ENCODE measurements around the gene RAB5B. TPM values are rescaled to one million over a fixed set of nuclear protein-coding genes. Genes with fewer than 3 reads are reported as not detected.

The RAB5B gene
- total RNA-seq, 1 experiment from 2014 or later = 44.5 TPM

DNA sequence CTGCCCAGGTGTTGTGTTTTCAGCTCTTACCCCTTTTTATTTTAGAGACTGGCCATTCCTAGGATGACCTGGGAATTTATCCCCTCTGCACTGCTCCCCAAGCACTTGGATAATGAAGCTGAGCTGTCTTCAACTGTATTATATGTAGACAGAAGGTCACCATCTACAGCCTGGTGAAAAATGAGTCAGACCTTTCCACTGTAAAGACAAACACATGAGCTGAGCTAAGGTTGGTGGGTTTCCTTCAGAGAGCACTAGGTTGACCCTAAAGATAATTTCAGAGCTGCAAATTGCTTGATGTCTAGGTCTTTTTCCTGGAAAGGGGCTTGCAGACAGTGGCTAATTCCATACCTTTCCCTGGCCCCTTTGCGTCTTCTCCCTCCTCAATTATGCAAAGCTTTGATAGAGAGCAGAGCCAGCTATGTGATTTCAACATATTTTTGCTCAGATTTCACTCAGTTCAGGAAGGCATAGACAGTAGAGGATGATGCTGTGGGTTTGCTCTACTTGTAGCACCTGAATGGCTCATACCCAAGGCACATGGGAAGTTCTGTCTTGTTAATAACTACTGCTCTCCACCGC is 37.7 kb downstream of the RAB5B start:
- Histone ChIP-seq H3K9ac (ENCODE audit: low read length) (no peak overlapping the region), H2AFZ (ENCODE audit: low read depth, low read length, poor library complexity, severe bottlenecking) (no peak overlapping the region), H3K36me3 (ENCODE audit: control insufficient read depth in 1 of 2, insufficient read depth in 2 of 2, low read length in 2 of 2) (no peaks in the 10 kb centered on the region), H3K79me2 (ENCODE audit: insufficient read depth, low read length) (no peaks in the 10 kb centered on the region), H3K4me3 (replicated peaks in 1 of 2; ENCODE audit: low read depth in 1 of 2, low read length in 2 of 2) (no peak overlapping the region), H3K27ac (ENCODE audit: low read depth, low read length) (no peak overlapping the region), H3K4me1 (ENCODE audit: control insufficient read depth in 1 of 2, insufficient read depth in 2 of 2, low read length in 2 of 2) (peaks cover 17 to 27% of the 10 kb centered on the region in 2 experiments), H3K9me2 (ENCODE audit: insufficient read depth) (no peaks in the 10 kb centered on the region), H3K4me2 (ENCODE audit: low read length) (no peak overlapping the region), H3K27me3 (ENCODE audit: insufficient read depth, low read length) (no peaks in the 10 kb centered on the region), H3K9me3 (ENCODE audit: control insufficient read depth in 1 of 2, insufficient read depth in 1 of 2, low read depth in 1 of 2, low read length in 2 of 2) (no peaks in the 10 kb centered on the region), H4K20me1 (ENCODE audit: insufficient read depth) (no peaks in the 10 kb centered on the region)
- intact Hi-C loops (cut with micrococcal nuclease) = no loop called here
- no peak for TF ChIP-seq TCF7L2 (IDR thresholded peaks at IDR 0.05; ENCODE audit: borderline replicate concordance, extremely low read depth, insufficient read depth, insufficient read length)
- no peak for TF ChIP-seq JUND (IDR thresholded peaks at IDR 0.05)
- TF ChIP-seq SP1 (IDR thresholded peaks at IDR 0.05; ENCODE audit: low read depth) = no peak
- no peak for TF ChIP-seq SIN3A (IDR thresholded peaks at IDR 0.05; ENCODE audit: low read depth)
- no peak for TF ChIP-seq CEBPB (IDR thresholded peaks at IDR 0.05; ENCODE audit: low read depth)
- TF ChIP-seq POLR2AphosphoS5 (IDR thresholded peaks at IDR 0.05; ENCODE audit: low read depth, low read length) = no peak
- TF ChIP-seq, protein P1, sequence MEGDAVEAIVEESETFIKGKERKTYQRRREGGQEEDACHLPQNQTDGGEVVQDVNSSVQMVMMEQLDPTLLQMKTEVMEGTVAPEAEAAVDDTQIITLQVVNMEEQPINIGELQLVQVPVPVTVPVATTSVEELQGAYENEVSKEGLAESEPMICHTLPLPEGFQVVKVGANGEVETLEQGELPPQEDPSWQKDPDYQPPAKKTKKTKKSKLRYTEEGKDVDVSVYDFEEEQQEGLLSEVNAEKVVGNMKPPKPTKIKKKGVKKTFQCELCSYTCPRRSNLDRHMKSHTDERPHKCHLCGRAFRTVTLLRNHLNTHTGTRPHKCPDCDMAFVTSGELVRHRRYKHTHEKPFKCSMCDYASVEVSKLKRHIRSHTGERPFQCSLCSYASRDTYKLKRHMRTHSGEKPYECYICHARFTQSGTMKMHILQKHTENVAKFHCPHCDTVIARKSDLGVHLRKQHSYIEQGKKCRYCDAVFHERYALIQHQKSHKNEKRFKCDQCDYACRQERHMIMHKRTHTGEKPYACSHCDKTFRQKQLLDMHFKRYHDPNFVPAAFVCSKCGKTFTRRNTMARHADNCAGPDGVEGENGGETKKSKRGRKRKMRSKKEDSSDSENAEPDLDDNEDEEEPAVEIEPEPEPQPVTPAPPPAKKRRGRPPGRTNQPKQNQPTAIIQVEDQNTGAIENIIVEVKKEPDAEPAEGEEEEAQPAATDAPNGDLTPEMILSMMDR (IDR thresholded peaks at IDR 0.05 in 2 of 3, conservative IDR thresholded peaks at IDR 0.05 in 1 of 3; ENCODE audit: borderline replicate concordance in 1 of 3, insufficient read depth in 1 of 3, low read depth in 2 of 3, low read length in 2 of 3) = no peak
- TF ChIP-seq RAD21 (IDR thresholded peaks at IDR 0.05; ENCODE audit: low read depth) = no peak
- TF ChIP-seq YY1 (IDR thresholded peaks at IDR 0.05; ENCODE audit: extremely low read depth, insufficient replicate concordance, low read depth, low read length) = no peak
- no peak for TF ChIP-seq ZNF274 (IDR thresholded peaks at IDR 0.05; ENCODE audit: low read depth, low read length)
- TF ChIP-seq ZFX (IDR thresholded peaks at IDR 0.05) = no peak
- TF ChIP-seq SRF (IDR thresholded peaks at IDR 0.05; ENCODE audit: low read depth) = no peak
- TF ChIP-seq, protein P2, sequence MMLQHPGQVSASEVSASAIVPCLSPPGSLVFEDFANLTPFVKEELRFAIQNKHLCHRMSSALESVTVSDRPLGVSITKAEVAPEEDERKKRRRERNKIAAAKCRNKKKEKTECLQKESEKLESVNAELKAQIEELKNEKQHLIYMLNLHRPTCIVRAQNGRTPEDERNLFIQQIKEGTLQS (IDR thresholded peaks at IDR 0.05) = no peak
- TF ChIP-seq EGR1 (IDR thresholded peaks at IDR 0.05; ENCODE audit: low read depth) = no peak
- TF ChIP-seq EZH2 (IDR thresholded peaks at IDR 0.05) = no peak
- TF ChIP-seq ZBTB33 (IDR thresholded peaks at IDR 0.05; ENCODE audit: extremely low read depth, insufficient replicate concordance, low read length) = no peak
- TF ChIP-seq CBX3 (IDR thresholded peaks at IDR 0.05; ENCODE audit: low read depth) = no peak
- TF ChIP-seq EZH2phosphoT487 (IDR thresholded peaks at IDR 0.05; ENCODE audit: borderline replicate concordance) = no peak
- POLR2A ChIA-PET = no interaction called here
- ATAC-seq = no peak
- no TSS peak for BruUV-seq (replicated peaks)
- DNase-seq (ENCODE audit: low read depth, low spot score) = no peak
- RAD21 ChIA-PET (ENCODE audit: low non-redundant PET in 1 of 2, low total read pairs in 2 of 2, uncharacterized antibody in 2 of 2, unreplicated experiment in 2 of 2) = no interaction called here
- CTCF ChIA-PET = interaction anchor here (7.2 kb wide), 1 partner anchor 16 kb away, joined by 48 read pairs; the partner anchor contains the start of gene SUOX
